ENCODE measurements around the gene EN2.

DNA sequence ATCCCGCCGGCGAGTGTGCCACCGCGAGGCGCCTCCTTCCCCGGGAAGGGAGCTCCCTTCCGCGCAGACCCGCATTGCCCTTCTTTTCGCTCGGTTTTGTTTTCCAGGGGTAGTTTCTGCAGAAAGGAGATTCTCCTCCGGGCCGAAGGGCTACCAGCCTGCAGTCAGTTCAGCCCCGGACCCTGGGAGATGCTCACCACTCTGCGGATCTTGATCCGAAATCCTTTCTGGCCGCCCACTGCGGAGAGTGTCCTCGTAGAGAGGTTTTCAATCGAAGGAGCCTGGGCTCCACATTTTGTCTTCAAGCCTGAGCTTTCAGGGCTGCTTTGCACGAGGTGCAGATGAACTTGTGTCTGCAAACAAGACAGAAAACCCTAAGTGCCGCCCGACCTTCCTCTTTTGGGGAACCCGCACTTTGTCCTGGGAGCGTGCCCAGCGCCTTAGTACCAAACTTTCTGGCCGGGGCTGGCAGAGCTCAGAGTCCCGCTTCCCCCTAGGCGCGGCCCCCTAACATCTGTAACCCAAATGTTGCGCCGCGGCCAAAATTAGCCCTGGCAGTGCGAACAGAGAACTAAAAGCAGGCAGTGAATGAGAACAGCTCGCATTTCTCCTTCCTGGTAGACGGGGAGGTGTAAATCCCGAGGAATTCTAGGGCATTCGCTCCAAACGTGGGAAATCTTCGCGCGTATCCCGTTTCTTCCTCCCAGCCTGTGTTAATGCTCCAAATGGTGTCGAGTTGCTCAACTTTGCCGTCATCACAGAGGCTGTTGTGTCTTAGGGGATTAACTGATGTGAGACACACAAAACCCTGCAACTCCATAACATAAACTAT, 6.7 kb upstream of the EN2 start:
- no peak for TF ChIP-seq POLR2A (IDR thresholded peaks at IDR 0.05)
- TF ChIP-seq, protein P1, sequence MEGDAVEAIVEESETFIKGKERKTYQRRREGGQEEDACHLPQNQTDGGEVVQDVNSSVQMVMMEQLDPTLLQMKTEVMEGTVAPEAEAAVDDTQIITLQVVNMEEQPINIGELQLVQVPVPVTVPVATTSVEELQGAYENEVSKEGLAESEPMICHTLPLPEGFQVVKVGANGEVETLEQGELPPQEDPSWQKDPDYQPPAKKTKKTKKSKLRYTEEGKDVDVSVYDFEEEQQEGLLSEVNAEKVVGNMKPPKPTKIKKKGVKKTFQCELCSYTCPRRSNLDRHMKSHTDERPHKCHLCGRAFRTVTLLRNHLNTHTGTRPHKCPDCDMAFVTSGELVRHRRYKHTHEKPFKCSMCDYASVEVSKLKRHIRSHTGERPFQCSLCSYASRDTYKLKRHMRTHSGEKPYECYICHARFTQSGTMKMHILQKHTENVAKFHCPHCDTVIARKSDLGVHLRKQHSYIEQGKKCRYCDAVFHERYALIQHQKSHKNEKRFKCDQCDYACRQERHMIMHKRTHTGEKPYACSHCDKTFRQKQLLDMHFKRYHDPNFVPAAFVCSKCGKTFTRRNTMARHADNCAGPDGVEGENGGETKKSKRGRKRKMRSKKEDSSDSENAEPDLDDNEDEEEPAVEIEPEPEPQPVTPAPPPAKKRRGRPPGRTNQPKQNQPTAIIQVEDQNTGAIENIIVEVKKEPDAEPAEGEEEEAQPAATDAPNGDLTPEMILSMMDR (IDR thresholded peaks at IDR 0.05): no peak

Data from prostate gland (tissue), 2 donors.